Renal pelvis (tissue), 4 donors: Measurements from ENCODE around the gene SHC4. TPM values are rescaled to one million over a fixed set of nuclear protein-coding genes. Genes with fewer than 3 reads are reported as not detected.
A peak's percentile ranks its signal among the peaks of the same experiment; 100 is the strongest.
"Not testable (repeated sequence)": the region's sequence is repeated elsewhere in the genome, so short reads cannot be mapped to it uniquely, and the experiment has no call there.

Source experiments
- DNase-seq: peaks from one replicate; pipeline ENCODE4 v3.0.0-alpha.2; 2013
- polyA plus RNA-seq, 3 donors: library from polyadenylated mRNA; unstranded; fragments of 120-200 nt; gene quantifications; one replicate each; pipeline ENCODE4 v1.2.1, GENCODE V29; 2013; ENCODE audit not compliant: insufficient read length in 3 of 3

The SHC4 gene
- polyA plus RNA-seq, 3 donors: 1.8 to 2.4 (median 2.3) TPM

DNA sequence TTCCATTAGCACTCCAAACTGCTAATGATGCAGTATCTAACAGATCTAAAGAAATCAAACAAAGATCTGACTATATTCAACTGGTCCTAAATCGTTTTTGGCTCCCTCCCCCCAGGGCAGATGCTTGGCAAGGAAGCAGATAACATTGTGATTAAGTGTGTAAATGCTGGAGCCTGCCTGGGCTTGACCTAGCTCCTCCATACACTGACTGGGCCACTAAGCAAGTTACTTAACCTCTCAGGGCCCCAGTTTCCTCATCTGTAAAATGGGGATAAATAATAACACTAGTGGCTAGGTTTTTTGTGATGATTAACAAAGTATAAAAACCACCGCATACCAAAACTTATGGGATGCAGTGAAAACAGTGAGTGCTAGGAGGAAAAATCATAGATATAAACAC, 76.6 kb downstream of the SHC4 start:
- no peak for DNase-seq

DNA sequence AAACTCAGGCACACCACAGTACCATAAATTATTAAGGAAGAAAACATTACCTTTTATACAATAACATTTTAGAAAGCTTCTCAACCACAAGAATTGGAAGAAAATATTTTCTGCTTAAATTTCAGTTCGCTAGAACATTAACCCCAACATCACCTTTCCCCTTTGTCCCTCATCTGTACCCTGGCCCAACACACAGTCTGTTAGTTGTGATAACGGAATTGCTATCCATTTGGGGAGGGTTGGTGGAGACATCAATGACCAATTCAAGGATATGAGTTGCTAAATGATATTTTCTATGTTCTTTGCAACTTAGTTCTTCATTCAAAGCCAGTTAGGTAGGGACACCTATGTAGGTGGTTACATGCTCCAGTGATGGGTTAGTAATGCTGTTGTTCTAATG, 80.0 kb downstream of the SHC4 start:
- DNase-seq: no peak

- DNase-seq: no peak
Measured at GRCh38 chr15:48880070-48880634, 83.6 kb downstream of the SHC4 start.

GRCh38 chr15:48877630-48878595, 85.8 kb downstream of the SHC4 start, which contains the start of gene EID1:
TSS of gene EID1 (plus strand) at chr15:48878134. CDS start at chr15:48878177, 43 bp downstream.
- peak; percentile 95 for DNase-seq

GRCh38 chr15:48876057-48876456, 87.7 kb downstream of the SHC4 start:
- no peak for DNase-seq

GRCh38 chr15:48875241-48875960, 88.3 kb downstream of the SHC4 start:
- no peak for DNase-seq

DNA sequence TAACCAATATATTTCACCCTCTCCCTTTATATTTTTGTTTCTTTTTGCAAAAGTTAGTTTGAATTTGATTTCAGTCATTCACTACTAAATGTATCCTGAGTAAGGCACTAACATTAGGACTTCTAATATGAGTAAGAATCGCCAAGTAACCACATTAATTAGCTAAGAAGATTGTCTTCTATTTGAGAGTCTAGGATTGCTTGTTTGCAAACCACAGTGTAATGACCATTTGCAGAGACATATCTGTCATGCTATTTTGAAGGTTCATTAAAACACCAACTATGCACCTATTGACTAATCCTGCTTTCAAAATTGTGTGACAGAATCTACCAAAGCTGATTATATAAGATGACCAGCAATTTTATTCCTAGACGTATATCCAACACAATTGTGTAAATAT, 91.1 kb downstream of the SHC4 start:
- DNase-seq: no peak

DNA sequence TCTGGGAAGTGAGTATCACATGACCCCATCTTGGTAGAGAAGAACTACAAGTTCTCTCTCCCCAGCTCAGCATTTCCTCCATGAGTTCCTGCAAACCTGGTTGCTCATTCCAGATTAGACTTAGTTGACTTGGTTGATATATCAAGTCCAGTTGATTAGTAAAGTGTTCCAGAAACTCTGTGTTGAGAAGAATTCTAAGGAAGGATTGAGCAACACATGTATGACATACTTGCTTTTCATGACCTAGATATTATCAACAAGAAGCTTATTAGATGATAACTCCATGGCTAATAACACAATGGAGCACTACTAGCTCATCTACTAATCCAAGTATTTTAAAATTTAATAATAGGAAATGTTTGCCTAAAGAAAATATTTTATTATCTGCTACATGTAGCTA, 92.2 kb downstream of the SHC4 start:
- DNase-seq: no peak

DNA sequence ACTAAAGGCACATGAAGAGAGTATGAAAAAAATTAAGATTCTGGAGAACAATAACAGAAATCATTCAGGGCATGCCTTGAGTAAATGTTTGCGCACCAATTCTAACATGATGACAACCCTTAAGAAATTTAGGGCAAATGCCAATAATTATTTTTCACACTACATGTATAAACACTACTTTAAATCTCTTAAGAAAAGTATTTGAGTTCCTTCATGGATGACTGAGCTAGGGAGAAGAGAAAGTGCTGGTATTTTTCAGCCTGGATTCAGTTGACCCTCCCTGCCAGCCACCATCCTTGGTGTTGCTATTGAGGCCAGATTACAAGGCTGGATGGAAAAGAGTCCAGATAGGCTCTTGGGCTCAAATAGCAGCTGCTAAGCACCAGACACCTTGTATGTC, 93.8 kb downstream of the SHC4 start:
- DNase-seq: no peak

DNA sequence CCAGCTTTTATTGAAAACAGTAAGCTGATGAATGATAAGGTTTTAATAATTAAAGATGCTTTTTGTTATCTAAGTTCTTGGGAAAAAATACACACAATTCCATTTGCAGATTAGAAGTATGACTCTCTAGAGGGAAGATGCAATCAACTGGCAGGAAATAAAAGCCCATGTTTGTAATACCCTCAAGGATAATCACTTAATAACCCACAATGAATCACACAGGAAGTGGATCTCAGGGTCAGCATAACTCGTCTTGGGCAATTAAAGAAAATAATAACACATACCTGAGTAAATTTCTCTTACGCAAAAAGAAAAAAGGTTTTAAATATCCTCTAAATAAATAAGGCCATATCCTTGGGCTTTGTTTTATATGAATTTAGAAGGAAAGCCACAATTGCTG, 95.2 kb downstream of the SHC4 start:
- DNase-seq: no peak

DNA sequence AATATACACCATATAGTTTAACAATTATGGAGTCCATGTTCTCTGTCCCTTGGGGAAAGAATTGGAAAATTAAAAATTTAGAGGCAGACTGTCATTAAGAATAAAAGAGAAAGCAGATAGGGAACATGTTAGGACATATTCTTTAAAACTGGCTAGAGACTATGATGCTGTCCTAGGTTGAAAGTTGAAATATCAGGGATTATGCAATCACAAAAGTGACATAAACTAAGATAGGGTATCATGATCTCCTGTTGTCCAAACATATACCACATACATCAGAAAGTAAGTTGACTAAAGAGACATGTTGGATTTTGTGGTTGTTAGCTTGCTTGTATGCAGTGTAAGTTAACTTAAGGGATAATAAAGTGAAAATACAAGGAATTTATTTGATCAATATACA, 95.7 kb downstream of the SHC4 start:
- no peak for DNase-seq

GRCh38 chr15:48866141-48866563, 97.6 kb downstream of the SHC4 start:
- DNase-seq: no peak

DNA sequence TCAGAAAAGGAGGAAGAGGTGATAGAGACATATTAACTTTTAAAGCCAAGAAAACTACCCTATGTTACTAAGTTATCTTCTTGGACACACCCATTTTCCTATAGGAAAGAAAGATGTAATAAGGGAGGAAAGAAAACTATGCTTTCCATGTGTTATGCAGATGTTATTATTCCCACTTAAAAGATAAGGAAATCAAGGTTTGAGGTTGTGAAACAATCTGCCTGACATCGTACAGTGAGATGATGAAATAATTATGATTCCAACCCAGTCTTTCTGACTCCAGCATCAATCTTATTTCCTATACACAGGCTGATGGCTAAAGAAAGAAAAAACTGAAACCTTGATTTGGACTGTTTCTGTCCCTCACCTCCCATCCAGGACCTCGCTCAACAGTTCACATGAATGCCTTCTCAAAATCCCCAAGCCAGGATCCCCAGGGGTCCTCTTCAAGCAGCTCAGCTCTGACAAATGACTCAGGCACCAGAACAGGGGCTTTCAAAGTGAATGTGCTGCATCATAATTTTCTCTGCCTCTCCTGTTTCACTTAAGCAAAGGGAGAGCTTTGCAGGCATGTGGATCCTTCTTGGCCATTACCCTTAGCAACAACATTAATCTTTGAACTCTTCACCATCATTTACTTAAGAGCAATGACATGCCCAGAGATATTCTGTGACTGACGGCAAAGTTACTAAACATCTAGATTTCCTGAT, 98.2 kb downstream of the SHC4 start:
- no peak for DNase-seq

GRCh38 chr15:48862705-48863104, 101.0 kb downstream of the SHC4 start:
- DNase-seq: no peak

DNA sequence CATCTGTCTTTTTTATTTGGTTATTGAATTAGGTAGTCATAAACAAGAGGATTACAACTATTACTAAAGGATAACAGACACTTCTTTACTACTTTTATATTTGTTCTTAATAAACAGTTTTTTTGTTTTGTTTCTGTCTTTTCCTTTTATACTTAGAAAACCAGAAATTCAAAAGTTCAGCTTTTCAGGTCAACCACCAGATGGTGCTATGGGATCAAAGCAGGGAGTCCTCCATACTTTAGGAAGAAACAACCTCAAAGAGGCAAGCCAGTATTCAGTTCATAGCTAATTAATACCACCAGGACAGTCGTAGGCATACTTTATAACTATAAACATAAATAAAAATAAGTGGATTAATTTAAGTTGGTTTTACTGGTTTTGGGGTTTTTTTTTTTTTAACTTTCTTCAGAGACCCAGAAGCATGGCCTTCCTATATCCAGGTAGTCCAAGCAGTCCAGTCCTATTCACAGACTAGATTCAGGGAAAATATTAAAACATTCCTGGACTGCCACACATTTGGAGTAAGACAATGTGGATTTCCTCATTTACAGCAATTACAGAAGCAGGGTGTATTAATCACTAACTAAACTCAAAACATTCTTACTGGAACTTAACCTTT, 101.8 kb downstream of the SHC4 start:
- DNase-seq: peak; percentile 52

- DNase-seq: no peak
Measured at GRCh38 chr15:48859426-48859825, 104.3 kb downstream of the SHC4 start.

- DNase-seq: no peak
Measured at GRCh38 chr15:48858401-48858800, 105.3 kb downstream of the SHC4 start.

DNA sequence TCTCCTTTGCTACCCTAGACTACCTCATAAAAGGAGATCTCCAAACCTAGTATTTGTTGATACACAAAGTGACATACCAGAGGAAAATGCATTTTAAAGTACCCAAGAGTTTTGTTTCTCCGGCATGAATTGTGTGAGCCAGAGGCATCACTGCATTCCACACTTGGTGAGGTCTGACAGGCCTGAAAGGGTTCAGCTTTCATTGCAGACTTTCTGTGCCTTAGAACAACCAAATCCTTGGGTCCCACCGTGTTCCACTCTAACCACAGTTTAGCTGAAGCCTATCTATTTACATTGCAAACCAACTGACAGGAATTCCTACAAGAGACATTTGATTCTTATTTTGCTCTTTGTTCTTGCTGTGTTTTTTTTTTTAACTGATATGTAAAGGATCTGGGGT, 106.8 kb downstream of the SHC4 start:
- DNase-seq: no peak

DNA sequence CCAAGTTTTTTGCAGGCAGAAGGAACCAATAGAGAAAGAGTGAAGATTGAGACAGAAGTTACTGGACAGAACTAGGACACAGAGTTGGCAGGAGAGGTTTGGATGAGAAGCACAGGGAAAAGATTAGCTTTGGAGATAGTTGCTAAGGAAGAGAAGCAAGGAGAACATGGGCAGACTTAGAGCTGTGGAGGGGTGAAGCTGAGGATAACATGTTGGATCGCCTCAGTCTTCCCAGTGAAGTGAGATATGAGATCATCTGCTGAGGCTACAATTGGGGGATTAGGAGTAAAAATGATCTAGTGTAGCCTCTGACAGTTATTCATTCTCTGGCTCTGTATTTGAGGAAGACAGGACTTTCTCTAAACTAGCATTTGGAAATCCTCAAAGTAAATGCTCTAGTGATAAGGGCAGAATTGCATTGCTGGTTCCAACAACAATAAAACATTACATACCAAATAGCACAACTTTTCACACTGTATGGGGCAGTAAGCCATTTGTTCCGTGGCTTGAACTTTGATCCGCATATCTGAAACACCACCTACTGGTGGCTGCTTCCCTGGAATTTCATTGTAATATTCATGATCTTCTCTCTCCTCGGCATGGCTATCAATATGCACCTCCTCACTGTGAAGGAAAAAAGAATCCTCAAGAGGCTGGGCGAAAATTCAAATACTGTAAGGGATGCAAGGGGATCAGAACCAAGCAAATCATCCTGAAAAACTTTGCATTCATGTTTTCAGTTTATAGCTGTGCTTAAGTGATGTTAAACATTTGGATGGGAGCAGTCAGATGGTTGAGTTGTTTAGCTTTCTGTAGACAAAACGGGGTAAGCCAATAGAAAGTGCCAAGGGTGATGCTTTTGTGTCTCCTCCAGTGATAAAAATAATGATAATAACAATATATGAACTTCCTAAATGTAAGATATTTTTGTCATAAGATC, 107.9 kb downstream of the SHC4 start:
- peak; percentile 66 for DNase-seq

DNA sequence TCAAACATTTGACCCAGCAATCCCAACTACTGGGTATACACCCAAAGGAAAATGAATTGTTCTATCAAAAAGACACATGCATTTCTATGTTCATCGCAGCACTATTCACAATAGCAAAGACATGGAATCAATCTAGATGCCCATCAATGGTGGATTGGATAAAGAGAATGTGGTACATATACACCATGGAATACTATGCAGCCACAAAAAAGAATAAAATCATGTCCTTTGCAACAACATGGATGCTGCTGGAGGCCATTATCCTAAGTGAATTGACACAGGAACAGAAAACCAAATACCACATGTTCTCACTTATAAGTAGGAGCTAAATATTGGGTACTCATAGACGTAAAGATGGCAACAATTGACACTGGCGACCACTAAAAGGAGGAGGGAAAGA, 109.3 kb downstream of the SHC4 start:
- not testable (repeated sequence) for DNase-seq
